Activated CD4-positive, alpha-beta T cell treated with anti-CD3 and anti-CD28 coated beads, Interleukin-2, amount 50 U/mL, for 24 hours (primary cell): ENCODE results near the gene C10orf90.
"Not testable (repeated sequence)": the region's sequence is repeated elsewhere in the genome, so short reads cannot be mapped to it uniquely, and the experiment has no call there.

Source experiments
- DNase-seq, 2 donors: peaks; one replicate each; pipeline ENCODE4 v3.0.0-alpha.2; 2020; ENCODE audit warnings: low read depth in 1 of 2, low spot score in 1 of 2

The C10orf90 gene

GRCh38 chr10:126550586-126550985 lies 119.9 kb downstream of the C10orf90 start:
- DNase-seq, result not testable (repeated sequence)

- no peak for DNase-seq
Measured at GRCh38 chr10:126549344-126549743, 121.1 kb downstream of the C10orf90 start.

GRCh38 chr10:126544565-126544964 lies 125.9 kb downstream of the C10orf90 start:
- DNase-seq, result no peak

GRCh38 chr10:126538439-126539135 lies 131.9 kb downstream of the C10orf90 start:
- no peak for DNase-seq

GRCh38 chr10:126536656-126537055 lies 133.8 kb downstream of the C10orf90 start:
- DNase-seq, result no peak

GRCh38 chr10:126536148-126536547 lies 134.3 kb downstream of the C10orf90 start:
- no peak for DNase-seq

GRCh38 chr10:126533644-126534043 lies 136.8 kb downstream of the C10orf90 start:
- no peak for DNase-seq

- DNase-seq, result no peak
Measured at GRCh38 chr10:126528315-126528835, 142.1 kb downstream of the C10orf90 start.

GRCh38 chr10:126527645-126528314 lies 142.7 kb downstream of the C10orf90 start:
- no peak for DNase-seq

GRCh38 chr10:126525326-126525725 lies 145.2 kb downstream of the C10orf90 start:
- DNase-seq, result no peak

- no peak for DNase-seq
Measured at GRCh38 chr10:126524526-126524925, 146.0 kb downstream of the C10orf90 start.

GRCh38 chr10:126523071-126523470 lies 147.4 kb downstream of the C10orf90 start:
- DNase-seq, result no peak

- DNase-seq, result no peak
Measured at GRCh38 chr10:126521399-126521798, 149.1 kb downstream of the C10orf90 start.

- DNase-seq, result no peak
Measured at GRCh38 chr10:126520751-126521317, 149.7 kb downstream of the C10orf90 start.

GRCh38 chr10:126519992-126520391 lies 150.5 kb downstream of the C10orf90 start:
- DNase-seq, result no peak

GRCh38 chr10:126519185-126519584 lies 151.3 kb downstream of the C10orf90 start:
- no peak for DNase-seq

GRCh38 chr10:126518218-126519080 lies 152.0 kb downstream of the C10orf90 start:
- no peak for DNase-seq

GRCh38 chr10:126516515-126516914 lies 154.0 kb downstream of the C10orf90 start:
- no peak for DNase-seq

- DNase-seq, result no peak
Measured at GRCh38 chr10:126511917-126512479, 158.5 kb downstream of the C10orf90 start.

GRCh38 chr10:126509182-126509581 lies 161.3 kb downstream of the C10orf90 start:
- DNase-seq, result no peak

- no peak for DNase-seq
Measured at GRCh38 chr10:126508535-126509040, 161.9 kb downstream of the C10orf90 start.
